Mesenchymal stem cell (in vitro differentiated cells and primary cell): ENCODE data around the gene ZFP57.

Experiments
- DNase-seq: peaks from one replicate; pipeline ENCODE4 v3.0.0-alpha.2; 2013
- H2AFZ ChIP-seq: one replicate; pipeline ENCODE4 v1.6.1; 2013; ENCODE audit warnings: low read depth, mild to moderate bottlenecking, control low read depth, inconsistent platforms, low read length, moderate library complexity
- H2AK5ac ChIP-seq: 2 replicates; pipeline ENCODE4 v1.6.1; 2013; ENCODE audit warnings: low read length, moderate library complexity, mild to moderate bottlenecking, inconsistent platforms; ENCODE audit not compliant: severe bottlenecking
- H2BK120ac ChIP-seq: one replicate; pipeline ENCODE4 v1.6.1; 2013; ENCODE audit warnings: low read depth, mild to moderate bottlenecking, inconsistent platforms, low read length, moderate library complexity
- H2BK12ac ChIP-seq, 2 experiments: one replicate each; pipeline ENCODE4 v1.6.1; 2013; ENCODE audit warnings: inconsistent platforms in 2 of 2, low read length in 2 of 2, mild to moderate bottlenecking in 2 of 2, moderate library complexity in 2 of 2, control low read depth in 1 of 2
- H2BK15ac ChIP-seq: one replicate; pipeline ENCODE4 v1.6.1; 2013; ENCODE audit warnings: mild to moderate bottlenecking, low read depth, inconsistent platforms; ENCODE audit not compliant: poor library complexity, severe bottlenecking
- H2BK5ac ChIP-seq: 2 replicates; pipeline ENCODE4 v1.6.1; 2013; ENCODE audit warnings: low read depth, mild to moderate bottlenecking, low read length, control low read depth, inconsistent platforms; ENCODE audit not compliant: poor library complexity, severe bottlenecking
- H3K14ac ChIP-seq, 2 experiments: one replicate each; pipeline ENCODE4 v1.6.1; 2013; ENCODE audit warnings: inconsistent platforms in 2 of 2, low read length in 2 of 2, control low read depth in 1 of 2, mild to moderate bottlenecking in 1 of 2, moderate library complexity in 1 of 2
- H3K18ac ChIP-seq, 2 experiments: one replicate each; pipeline ENCODE4 v1.6.1; 2013; ENCODE audit warnings: inconsistent platforms in 2 of 2, low read length in 2 of 2, control low read depth in 1 of 2, low read depth in 1 of 2, mild to moderate bottlenecking in 1 of 2
- H3K23ac ChIP-seq, 2 experiments: one replicate each; pipeline ENCODE4 v1.6.1; 2013; ENCODE audit warnings: inconsistent platforms in 2 of 2, low read length in 2 of 2, mild to moderate bottlenecking in 2 of 2, moderate library complexity in 2 of 2, control low read depth in 1 of 2
- H3K27ac ChIP-seq: 2 replicates; pipeline ENCODE4 v1.5.1; 2013; ENCODE audit warnings: mild to moderate bottlenecking, moderate library complexity, low read length, control low read depth, inconsistent platforms; ENCODE audit not compliant: poor library complexity, severe bottlenecking
- H3K27me3 ChIP-seq, 2 experiments: 2 replicates each; pipeline versions ENCODE4 v1.6.1 to v1.7.0; 2013; ENCODE audit warnings: low read length in 2 of 2, mild to moderate bottlenecking in 2 of 2, moderate library complexity in 2 of 2, control low read depth in 1 of 2, inconsistent platforms in 1 of 2; ENCODE audit not compliant: control insufficient read depth in 1 of 2, insufficient read depth in 1 of 2
- H3K36me3 ChIP-seq, 2 experiments: 2 replicates each; pipeline versions ENCODE4 v1.6.1 to v1.7.0; 2013; ENCODE audit warnings: low read length in 2 of 2, control low read depth in 1 of 2, inconsistent platforms in 1 of 2, low read depth in 1 of 2, mild to moderate bottlenecking in 1 of 2; ENCODE audit not compliant: insufficient read depth in 2 of 2, control insufficient read depth in 1 of 2
- H3K4ac ChIP-seq, 2 experiments: one replicate each; pipeline ENCODE4 v1.6.1; 2013; ENCODE audit warnings: inconsistent platforms in 2 of 2, low read length in 2 of 2, mild to moderate bottlenecking in 2 of 2, moderate library complexity in 2 of 2, control low read depth in 1 of 2, low read depth in 1 of 2
- H3K4me1 ChIP-seq: 2 replicates; pipeline ENCODE4 v1.6.1; 2013; ENCODE audit warnings: low read depth, low read length, control low read depth; ENCODE audit not compliant: control insufficient read depth, insufficient read depth
- H3K4me2 ChIP-seq: 2 replicates; pipeline ENCODE4 v1.6.1; 2013; ENCODE audit warnings: low read length, mild to moderate bottlenecking, inconsistent platforms; ENCODE audit not compliant: poor library complexity, severe bottlenecking
- H3K4me3 ChIP-seq, 2 experiments: 2 replicates each; pipeline versions ENCODE4 v1.5.1 to v1.7.0; 2013; ENCODE audit warnings: low read length in 2 of 2, mild to moderate bottlenecking in 2 of 2, control low read depth in 1 of 2, low read depth in 1 of 2; ENCODE audit not compliant: insufficient read depth in 1 of 2
- H3K79me1 ChIP-seq: replicated peaks from 2 replicates; pipeline ENCODE4 v1.6.1; 2013; ENCODE audit warnings: mild to moderate bottlenecking, control low read depth, low read length, inconsistent platforms; ENCODE audit not compliant: poor library complexity, severe bottlenecking
- H3K9ac ChIP-seq: 2 replicates; pipeline ENCODE4 v1.7.0; 2013; ENCODE audit warnings: mild to moderate bottlenecking, low read length, moderate library complexity
- H3K9me3 ChIP-seq: 2 replicates; pipeline ENCODE4 v1.7.0; 2013; ENCODE audit warnings: mild to moderate bottlenecking, low read length; ENCODE audit not compliant: control insufficient read depth
- H4K8ac ChIP-seq: one replicate; pipeline ENCODE4 v1.6.1; 2013; ENCODE audit warnings: inconsistent platforms, mild to moderate bottlenecking, low read length, moderate library complexity
- H4K91ac ChIP-seq: one replicate; pipeline ENCODE4 v1.6.1; 2013; ENCODE audit warnings: mild to moderate bottlenecking, low read length, inconsistent platforms
- WGBS: methylation state at CpG from one replicate; pipeline ENCODE4 v1.1.7; 2013; ENCODE audit warnings: mixed read lengths; 5-methylcytosine and 5-hydroxymethylcytosine counted together

ZFP57 gene

GRCh38 chr6:29685718-29686326 lies 4.9 kb upstream of the ZFP57 start:
- WGBS: 51% methylated on average over 11 of the region's 15 CpGs

GRCh38 chr6:29681811-29682210 lies 859 bp upstream of the ZFP57 start:
- Histone ChIP-seq H3K4ac (no peak overlapping the region), H3K14ac (no peak overlapping the region), H3K9ac (no peak overlapping the region), H3K9me3 (peaks cover 7% of the 10 kb centered on the region), H3K27me3 (peaks cover 4 to 31% of the 10 kb centered on the region in 2 experiments), H2BK5ac (no peak overlapping the region), H3K4me3 (no peak overlapping the region), H3K36me3 (no peaks in the 10 kb centered on the region), H4K91ac (no peak overlapping the region), H3K79me1 (no peaks in the 10 kb centered on the region), H2BK15ac (no peak overlapping the region), H3K18ac (no peak overlapping the region), H3K4me2 (no peak overlapping the region), H4K8ac (no peak overlapping the region), H2AK5ac (no peak overlapping the region), H3K23ac (no peak overlapping the region), H3K27ac (no peak overlapping the region), H2BK120ac (no peak overlapping the region), H2BK12ac (no peak overlapping the region), H3K4me1 (peaks cover 2% of the 10 kb centered on the region), H2AFZ (no peak overlapping the region)
- DNase-seq: no peak
- WGBS: 84% methylated on average over 8 of the region's 8 CpGs

More at GRCh38 chr6:29685718-29686326, 4.9 kb upstream of the ZFP57 start:
- H3K4me2 ChIP-seq: no peak overlapping the region
- peaks cover 7% of the 10 kb centered on the region for H3K9me3 ChIP-seq
- H3K27me3 ChIP-seq: peaks cover 4 to 28% of the 10 kb centered on the region in 2 experiments
- H3K79me1 ChIP-seq: no peaks in the 10 kb centered on the region
- H2BK15ac ChIP-seq: no peak overlapping the region
- no peaks in the 10 kb centered on the region for H3K4me1 ChIP-seq
- H4K91ac ChIP-seq: no peak overlapping the region
- no peak overlapping the region for H2BK12ac ChIP-seq
- no peak overlapping the region for H3K27ac ChIP-seq
- no peak overlapping the region for H2AK5ac ChIP-seq
- no peak overlapping the region for H3K14ac ChIP-seq
- H2AFZ ChIP-seq: no peak overlapping the region
- no peak overlapping the region for H3K9ac ChIP-seq
- H3K18ac ChIP-seq: no peak overlapping the region
- no peaks in the 10 kb centered on the region for H3K36me3 ChIP-seq
- no peak overlapping the region for H4K8ac ChIP-seq
- no peak for DNase-seq
- no peak overlapping the region for H2BK5ac ChIP-seq
- no peak overlapping the region for H3K4ac ChIP-seq
- no peak overlapping the region for H3K23ac ChIP-seq
- H3K4me3 ChIP-seq: no peak overlapping the region
- H2BK120ac ChIP-seq: no peak overlapping the region

DNA sequence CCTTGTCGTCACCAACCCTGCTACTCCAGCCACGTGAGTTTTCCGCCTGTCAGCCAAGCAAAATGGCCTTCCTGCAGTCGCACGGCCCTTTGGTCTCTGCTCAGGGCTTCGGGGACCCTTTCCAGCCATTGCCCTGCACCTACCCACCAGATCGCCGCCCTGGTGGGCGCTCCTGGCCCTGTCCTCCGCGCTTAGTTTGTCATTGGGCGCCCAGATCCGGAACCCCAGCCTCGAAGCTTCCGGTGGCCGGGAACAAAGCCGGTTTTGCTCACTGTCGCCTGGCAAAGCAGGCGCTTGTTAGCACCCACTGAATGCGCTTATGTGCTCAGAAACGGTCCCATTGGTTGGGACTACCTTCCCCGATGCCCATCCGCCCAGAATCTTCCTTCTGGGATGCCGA lies 536 bp downstream of the ZFP57 start:
- no peak overlapping the region for H4K8ac ChIP-seq

DNA sequence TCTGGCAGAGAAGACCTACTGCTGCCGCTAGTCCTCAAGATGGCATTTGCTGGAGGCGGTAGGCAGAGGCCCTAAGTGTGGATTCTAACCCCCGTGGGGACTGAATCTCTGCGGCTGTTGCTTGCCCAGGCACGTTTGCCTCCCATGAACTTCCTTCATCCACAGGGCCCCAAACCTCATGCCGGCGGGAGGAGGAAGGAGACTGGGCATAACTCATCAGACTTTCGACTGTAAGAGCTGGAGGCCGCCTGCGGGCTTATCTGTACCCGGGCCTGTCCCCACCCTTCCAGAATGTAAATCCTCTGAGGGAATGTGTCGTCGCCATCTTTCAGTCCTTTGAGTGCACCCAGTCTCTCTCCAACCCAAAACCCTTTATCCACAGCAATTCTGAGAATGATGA lies 990 bp downstream of the ZFP57 start:
- Histone ChIP-seq H3K4me2 (no peak overlapping the region), H2BK12ac (no peak overlapping the region), H3K4me3 (no peak overlapping the region), H3K79me1 (no peaks in the 10 kb centered on the region), H2BK120ac (no peak overlapping the region), H2AK5ac (no peak overlapping the region), H3K36me3 (no peaks in the 10 kb centered on the region), H3K18ac (no peak overlapping the region), H4K8ac (no peak overlapping the region), H3K14ac (no peak overlapping the region), H3K23ac (no peak overlapping the region), H3K4ac (no peak overlapping the region), H3K27ac (no peak overlapping the region), H2BK5ac (no peak overlapping the region), H2BK15ac (no peak overlapping the region), H3K27me3 (peaks cover 0 to 28% of the 10 kb centered on the region in 2 experiments), H2AFZ (no peak overlapping the region), H3K9me3 (peaks cover 1% of the 10 kb centered on the region), H3K4me1 (peaks cover 2% of the 10 kb centered on the region), H3K9ac (no peak overlapping the region), H4K91ac (no peak overlapping the region)
- DNase-seq: no peak
- 93% methylated on average over 13 of the region's 13 CpGs for WGBS

More for the DNA sequence above, 536 bp downstream of the ZFP57 start:
- peaks cover 6% of the 10 kb centered on the region for H3K9me3 ChIP-seq
- no peak overlapping the region for H3K14ac ChIP-seq
- no peak overlapping the region for H3K4me2 ChIP-seq
- H4K91ac ChIP-seq: no peak overlapping the region
- no peak overlapping the region for H3K4ac ChIP-seq
- no peaks in the 10 kb centered on the region for H3K79me1 ChIP-seq
- no peak overlapping the region for H2AFZ ChIP-seq
- peaks cover 2% of the 10 kb centered on the region for H3K4me1 ChIP-seq
- H3K27ac ChIP-seq: no peak overlapping the region
- no peak for DNase-seq
- H3K27me3 ChIP-seq: peaks cover under 1 to 30% of the 10 kb centered on the region in 2 experiments
- WGBS: 88% methylated on average over 24 of the region's 24 CpGs
- no peaks in the 10 kb centered on the region for H3K36me3 ChIP-seq
- no peak overlapping the region for H3K23ac ChIP-seq
- H3K9ac ChIP-seq: no peak overlapping the region
- no peak overlapping the region for H2BK15ac ChIP-seq
- H2BK5ac ChIP-seq: no peak overlapping the region
- H2BK12ac ChIP-seq: no peak overlapping the region
- no peak overlapping the region for H2AK5ac ChIP-seq
- no peak overlapping the region for H3K4me3 ChIP-seq
- H2BK120ac ChIP-seq: no peak overlapping the region
- H3K18ac ChIP-seq: no peak overlapping the region
